Measurements from ENCODE around the gene TLN1.

DNA sequence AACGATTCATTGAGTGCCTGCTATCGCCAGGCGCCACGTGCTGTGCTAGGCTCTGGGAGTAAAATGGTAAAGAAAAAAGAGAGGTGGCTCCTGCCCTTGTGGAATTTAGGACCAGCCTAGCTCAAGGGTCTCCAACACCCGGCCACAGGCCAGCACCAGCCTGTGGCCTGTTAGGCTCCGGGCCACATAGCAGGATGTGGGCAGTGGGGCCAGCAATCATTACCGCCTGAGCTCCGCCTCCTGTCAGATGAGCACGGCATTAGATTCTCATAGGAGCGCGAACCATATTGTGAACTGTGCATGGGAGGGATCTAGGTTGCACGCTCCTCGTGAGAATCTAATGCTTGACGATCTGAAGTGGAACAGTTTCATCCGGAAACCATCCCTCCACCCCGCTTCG, 75.6 kb downstream of the TLN1 start:
- TF ChIP-seq POLR2AphosphoS5 (IDR thresholded peaks at IDR 0.05; ENCODE audit: low read depth) (no peak), EZH2 (IDR thresholded peaks at IDR 0.05; ENCODE audit: low read depth, unreplicated experiment) (no peak), ETS1 (IDR thresholded peaks at IDR 0.05) (no peak), EZH2phosphoT487 (IDR thresholded peaks at IDR 0.05; ENCODE audit: unreplicated experiment) (no peak), ZNF114 (CRISPR knock-in tag; IDR thresholded peaks at IDR 0.05) (no peak), ZNF331 (CRISPR knock-in tag; IDR thresholded peaks at IDR 0.05; ENCODE audit: low read depth) (no peak), REST (IDR thresholded peaks at IDR 0.05; ENCODE audit: unreplicated experiment) (no peak), JUNB (IDR thresholded peaks at IDR 0.05; ENCODE audit: unreplicated experiment) (no peak), ZNF462 (CRISPR knock-in tag; IDR thresholded peaks at IDR 0.05) (no peak), CREB1 (CRISPR knock-in tag; IDR thresholded peaks at IDR 0.05; ENCODE audit: low read depth) (no peak), STAT1 (IDR thresholded peaks at IDR 0.05; ENCODE audit: unreplicated experiment) (no peak), NANOG (IDR thresholded peaks at IDR 0.05; ENCODE audit: borderline replicate concordance) (no peak)
- TF ChIP-seq, protein P1, sequence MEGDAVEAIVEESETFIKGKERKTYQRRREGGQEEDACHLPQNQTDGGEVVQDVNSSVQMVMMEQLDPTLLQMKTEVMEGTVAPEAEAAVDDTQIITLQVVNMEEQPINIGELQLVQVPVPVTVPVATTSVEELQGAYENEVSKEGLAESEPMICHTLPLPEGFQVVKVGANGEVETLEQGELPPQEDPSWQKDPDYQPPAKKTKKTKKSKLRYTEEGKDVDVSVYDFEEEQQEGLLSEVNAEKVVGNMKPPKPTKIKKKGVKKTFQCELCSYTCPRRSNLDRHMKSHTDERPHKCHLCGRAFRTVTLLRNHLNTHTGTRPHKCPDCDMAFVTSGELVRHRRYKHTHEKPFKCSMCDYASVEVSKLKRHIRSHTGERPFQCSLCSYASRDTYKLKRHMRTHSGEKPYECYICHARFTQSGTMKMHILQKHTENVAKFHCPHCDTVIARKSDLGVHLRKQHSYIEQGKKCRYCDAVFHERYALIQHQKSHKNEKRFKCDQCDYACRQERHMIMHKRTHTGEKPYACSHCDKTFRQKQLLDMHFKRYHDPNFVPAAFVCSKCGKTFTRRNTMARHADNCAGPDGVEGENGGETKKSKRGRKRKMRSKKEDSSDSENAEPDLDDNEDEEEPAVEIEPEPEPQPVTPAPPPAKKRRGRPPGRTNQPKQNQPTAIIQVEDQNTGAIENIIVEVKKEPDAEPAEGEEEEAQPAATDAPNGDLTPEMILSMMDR (conservative IDR thresholded peaks at IDR 0.05; ENCODE audit: low read depth in 2 of 2): no peak
